H1 (cell line): ENCODE measurements around the gene KCNMA1. TPM values are rescaled to one million over a fixed set of nuclear protein-coding genes. Genes with fewer than 3 reads are reported as not detected.

ENCODE experiments used
- CTCF ChIA-PET: fragments of 300-600 bp; sonication (Branson Sonifier 250); formaldehyde crosslinking; loops from one replicate; lab custom pipeline; 2021; ENCODE audit not compliant: partially characterized antibody; lab: Charles Lee
- POLR2A ChIA-PET: fragments of 300-600 bp; sonication (Branson Sonifier 250); formaldehyde crosslinking; loops from one replicate; lab custom pipeline; 2021; ENCODE audit warnings: inconsistent platforms; ENCODE audit not compliant: partially characterized antibody; lab: Charles Lee
- DNase-seq, 2 experiments: peaks; one replicate each; pipeline versions ENCODE4 v3.0.0 to v3.0.0-alpha.2; 2010 to 2022; ENCODE audit warnings: low spot score in 2 of 2, low read depth in 1 of 2, mixed read lengths in 1 of 2
- FAIRE-seq: peaks from 2 replicates; lab custom pipeline; 2011; peaks lifted over from hg19 to GRCh38; lab: Jason Lieb, UNC
- H2AFZ ChIP-seq: 2 replicates; pipeline ENCODE4 v1.8.1; 2012; ENCODE audit warnings: low read length, inconsistent platforms
- H2AK5ac ChIP-seq: 2 replicates; pipeline ENCODE4 v1.6.1; 2013; ENCODE audit warnings: low read depth, low read length
- H2BK120ac ChIP-seq: replicated peaks from 2 replicates; pipeline ENCODE3; 2013; ENCODE audit warnings: low read depth, low read length, inconsistent platforms
- H2BK12ac ChIP-seq: 2 replicates; pipeline ENCODE4 v1.6.1; 2013; ENCODE audit warnings: low read depth, low read length
- H2BK15ac ChIP-seq: 2 replicates; pipeline ENCODE4 v1.6.1; 2013; ENCODE audit warnings: low read length
- H2BK20ac ChIP-seq: 2 replicates; pipeline ENCODE4 v1.6.1; 2013; ENCODE audit warnings: low read length
- H2BK5ac ChIP-seq: 2 replicates; pipeline ENCODE4 v1.6.1; 2013; ENCODE audit warnings: low read depth, low read length
- H3K14ac ChIP-seq: 2 replicates; pipeline ENCODE4 v1.6.1; 2013; ENCODE audit warnings: inconsistent platforms; ENCODE audit not compliant: insufficient read length
- H3K18ac ChIP-seq: 2 replicates; pipeline ENCODE4 v1.6.1; 2013; ENCODE audit warnings: low read length; ENCODE audit errors: extremely low read depth
- H3K23ac ChIP-seq: 2 replicates; pipeline ENCODE4 v1.6.1; 2013; ENCODE audit warnings: inconsistent platforms; ENCODE audit not compliant: insufficient read length
- H3K23me2 ChIP-seq: 2 replicates; pipeline ENCODE4 v1.6.1; 2013; ENCODE audit warnings: low read depth, low read length
- H3K27ac ChIP-seq: 2 replicates; pipeline ENCODE4 v1.6.1; 2011; ENCODE audit warnings: low read depth, low read length, inconsistent platforms
- H3K27me3 ChIP-seq, 4 experiments: replicated peaks in 1 of 4; 1 replicate in 1 of 4; 2 replicates in 3 of 4; pipeline versions ENCODE4 v1.6.1 to v1.8.1; 2011 to 2013; ENCODE audit warnings: low read length in 3 of 4, mild to moderate bottlenecking in 3 of 4, inconsistent platforms in 2 of 4, mixed read lengths in 2 of 4, moderate library complexity in 1 of 4; ENCODE audit not compliant: control insufficient read depth in 3 of 4, insufficient read depth in 3 of 4; ENCODE audit errors: extremely low read depth in 1 of 4
- H3K36me3 ChIP-seq, 4 experiments: 2 replicates each; pipeline versions ENCODE4 v1.6.1 to v1.8.1; 2011 to 2013; ENCODE audit warnings: mild to moderate bottlenecking in 4 of 4, low read length in 3 of 4, moderate library complexity in 2 of 4, control low read depth in 1 of 4, inconsistent platforms in 1 of 4; ENCODE audit not compliant: insufficient read depth in 4 of 4, control insufficient read depth in 2 of 4
- H3K4ac ChIP-seq: replicated peaks from 2 replicates; pipeline ENCODE3; 2013; ENCODE audit warnings: low read length, low read depth, mixed read lengths, inconsistent platforms; ENCODE audit not compliant: insufficient read length
- H3K4me1 ChIP-seq, 4 experiments: replicated peaks in 1 of 4; 1 replicate in 1 of 4; 2 replicates in 3 of 4; pipeline versions ENCODE4 v1.6.1 to v1.8.1; 2011 to 2013; ENCODE audit warnings: low read length in 3 of 4, inconsistent platforms in 2 of 4, mixed read lengths in 1 of 4; ENCODE audit not compliant: insufficient read depth in 4 of 4, control insufficient read depth in 3 of 4
- H3K4me2 ChIP-seq, 2 experiments: 2 replicates each; pipeline versions ENCODE4 v1.6.1 to v1.8.1; 2011 to 2013; ENCODE audit warnings: low read depth in 2 of 2, low read length in 2 of 2, control low read depth in 1 of 2, inconsistent platforms in 1 of 2, mild to moderate bottlenecking in 1 of 2; ENCODE audit not compliant: insufficient read depth in 1 of 2
- H3K4me3 ChIP-seq, 4 experiments: fragments of 200-600, 300-600 bp in 1 of 4; sonication (generic), shearing (Covaris generic), sonication (Bioruptor Twin) in 1 of 4; 2 replicates each; pipeline versions ENCODE4 v1.5.1 to v1.8.1; 2011 to 2016; ENCODE audit warnings: low read length in 4 of 4, low read depth in 3 of 4, control low read depth in 2 of 4, inconsistent platforms in 2 of 4, mild to moderate bottlenecking in 2 of 4, mixed read lengths in 1 of 4, moderate library complexity in 1 of 4; ENCODE audit not compliant: insufficient read depth in 2 of 4; ENCODE audit errors: extremely low read depth in 1 of 4
- H3K56ac ChIP-seq: replicated peaks from 2 replicates; pipeline ENCODE3; 2013; ENCODE audit warnings: low read depth, mild to moderate bottlenecking, mixed read lengths, low read length, inconsistent platforms; ENCODE audit not compliant: insufficient read length
- H3K79me1 ChIP-seq: 2 replicates; pipeline ENCODE4 v1.6.1; 2013; ENCODE audit warnings: low read depth, low read length, control low read depth
- H3K79me2 ChIP-seq, 2 experiments: 2 replicates each; pipeline versions ENCODE4 v1.6.1 to v1.8.1; 2012 to 2013; ENCODE audit warnings: low read length in 2 of 2, mild to moderate bottlenecking in 2 of 2, inconsistent platforms in 1 of 2; ENCODE audit not compliant: insufficient read depth in 2 of 2, control insufficient read depth in 1 of 2
- H3K9ac ChIP-seq, 4 experiments: replicated peaks in 1 of 4; 1 replicate in 1 of 4; 2 replicates in 3 of 4; pipeline versions ENCODE4 v1.6.1 to v1.8.1; 2011 to 2013; ENCODE audit warnings: low read depth in 3 of 4, low read length in 3 of 4, control low read depth in 2 of 4, mild to moderate bottlenecking in 2 of 4, moderate library complexity in 2 of 4, inconsistent platforms in 1 of 4; ENCODE audit errors: extremely low read depth in 1 of 4
- H3K9me3 ChIP-seq, 2 experiments: 2 replicates each; pipeline versions ENCODE4 v1.6.1 to v1.8.1; 2012 to 2013; ENCODE audit warnings: mild to moderate bottlenecking in 2 of 2, moderate library complexity in 2 of 2, control low read depth in 1 of 2, inconsistent platforms in 1 of 2, low read depth in 1 of 2, low read length in 1 of 2, mixed read lengths in 1 of 2; ENCODE audit not compliant: insufficient read depth in 2 of 2
- H4K20me1 ChIP-seq, 2 experiments: replicated peaks in 1 of 2; 2 replicates each; pipeline versions ENCODE3 to v1.8.1; 2011 to 2013; ENCODE audit warnings: inconsistent platforms in 2 of 2, low read length in 2 of 2, mild to moderate bottlenecking in 1 of 2; ENCODE audit not compliant: insufficient read depth in 2 of 2, control insufficient read depth in 1 of 2
- H4K5ac ChIP-seq: 2 replicates; pipeline ENCODE4 v1.6.1; 2013; ENCODE audit warnings: low read length, low read depth, mixed read lengths, inconsistent platforms; ENCODE audit not compliant: insufficient read length
- H4K8ac ChIP-seq: 2 replicates; pipeline ENCODE4 v1.8.0; 2013; ENCODE audit warnings: mild to moderate bottlenecking, moderate library complexity, low read length, inconsistent platforms; ENCODE audit not compliant: insufficient read depth; ENCODE audit errors: extremely low read depth
- H4K91ac ChIP-seq: replicated peaks from 2 replicates; pipeline ENCODE3; 2013; ENCODE audit warnings: low read length, mixed read lengths, inconsistent platforms; ENCODE audit not compliant: insufficient read length
- ATF2 ChIP-seq: IDR thresholded peaks from 2 replicates; pipeline ENCODE4 v1.6.1; 2012; ENCODE audit warnings: low read length, inconsistent platforms
- BRCA1 ChIP-seq: IDR thresholded peaks from 2 replicates; pipeline ENCODE4 v1.6.1; 2012; ENCODE audit warnings: low read depth, low read length, improper control_type of control experiment
- E2F6 ChIP-seq: IDR thresholded peaks from 2 replicates; pipeline ENCODE4 v1.6.1; 2012; ENCODE audit warnings: inconsistent platforms
- HDAC2 ChIP-seq, 2 experiments: fragments of 300-600 bp in 1 of 2; sonication (generic) in 1 of 2; IDR thresholded peaks; 2 replicates each; pipeline ENCODE4 v1.6.1; 2011 to 2012; ENCODE audit warnings: low read depth in 2 of 2, low read length in 2 of 2, mild to moderate bottlenecking in 2 of 2, moderate library complexity in 2 of 2, borderline replicate concordance in 1 of 2, inconsistent platforms in 1 of 2
- KDM1A ChIP-seq: fragments of 200-600, 300-600 bp; sonication (generic); IDR thresholded peaks from 2 replicates; pipeline ENCODE4 v1.7.1; 2016; ENCODE audit warnings: mild to moderate bottlenecking, low read length, borderline replicate concordance
- MAFK ChIP-seq: IDR thresholded peaks from 2 replicates; pipeline ENCODE4 v1.6.1; 2012; ENCODE audit warnings: low read depth, mild to moderate bottlenecking, improper control_type of control experiment, low read length
- POLR2AphosphoS5 ChIP-seq: IDR thresholded peaks from 2 replicates; pipeline ENCODE4 v1.6.1; 2011; ENCODE audit warnings: low read depth, low read length
- RNF2 ChIP-seq: fragments of 200-900, 300-1000 bp; sonication (generic); IDR thresholded peaks from 2 replicates; pipeline ENCODE4 v1.7.1; 2016; ENCODE audit warnings: borderline replicate concordance, low read depth, mild to moderate bottlenecking, antibody characterized with exemption, low read length; ENCODE audit not compliant: poor library complexity, severe bottlenecking; ENCODE audit errors: missing control alignments
- SIRT6 ChIP-seq: IDR thresholded peaks from one replicate; pipeline ENCODE4 v1.7.1; 2012; ENCODE audit warnings: low read length, inconsistent platforms
- SRF ChIP-seq: IDR thresholded peaks from 2 replicates; pipeline ENCODE4 v1.6.1; 2011; ENCODE audit warnings: mild to moderate bottlenecking, low read depth, low read length, moderate library complexity
- YY1 ChIP-seq: IDR thresholded peaks from 2 replicates; pipeline ENCODE4 v1.6.1; 2011; ENCODE audit warnings: low read depth, mild to moderate bottlenecking, low read length
- WGBS, 2 experiments: shearing (Covaris generic) in 1 of 2; methylation state at CpG; one replicate each; pipeline versions ENCODE4 v1.1.6 to v1.1.7; 2013 to 2015; ENCODE audit warnings: low lambda C conversion rate in 2 of 2, mixed read lengths in 2 of 2, inconsistent platforms in 1 of 2, low coverage in 1 of 2, missing lambda C conversion rate in 1 of 2; ENCODE audit not compliant: insufficient replicate concordance in 2 of 2, insufficient coverage in 1 of 2, insufficient read length in 1 of 2; ENCODE audit errors: extremely low coverage in 1 of 2, missing lambda C conversion rate in 1 of 2; 5-methylcytosine and 5-hydroxymethylcytosine counted together
- polyA plus RNA-seq, 7 experiments: library from polyadenylated mRNA; depleted of rRNA in 3 of 7; stranded (reverse) in 5 of 7; unstranded in 2 of 7; fragments of >200 nt in 5 of 7; fragments of 200-250 nt in 2 of 7; gene quantifications; 1 replicate in 5 of 7; 2 replicates in 1 of 7; 4 replicates in 1 of 7; pipeline versions ENCODE4 v1.2.1 to v1.2.3, GENCODE V29; 2011 to 2013; ENCODE audit warnings: missing spikeins in 2 of 7, mixed read lengths in 2 of 7
- total RNA-seq: library from RNA; stranded (reverse); fragmentation: NEBNext Ultra II Directional; extraction: Animal tissue kit (Norgen Biotek cat#: 25700); gene quantifications from 2 replicates; pipeline ENCODE4 v1.2.1, GENCODE V29; 2021

Gene KCNMA1
- total and polyA plus RNA-seq, 2 of the 8 experiments (the other 6 are each of a cell fraction or from before 2014, with no cell fraction given): 10.2 to 11.1 TPM

GRCh38 chr10:76839276-76839675 is 798.3 kb downstream of the KCNMA1 start:
- Histone ChIP-seq H3K23me2 (no peaks in the 10 kb centered on the region; the same call in 1 of the 2 replicates), H3K4me3 (no peak overlapping the region), H3K56ac (no peak overlapping the region), H4K91ac (no peak overlapping the region), H3K4me2 (no peak overlapping the region), H3K18ac (no peak overlapping the region), H3K4me1 (no peaks in the 10 kb centered on the region), H3K27ac (no peak overlapping the region), H3K27me3 (no peaks in the 10 kb centered on the region), H2AK5ac (no peak overlapping the region), H3K79me1 (no peaks in the 10 kb centered on the region), H3K4ac (no peak overlapping the region), H4K20me1 (no peaks in the 10 kb centered on the region), H2BK120ac (no peak overlapping the region), H3K14ac (no peak overlapping the region), H2BK20ac (no peak overlapping the region), H2BK12ac (no peak overlapping the region), H2AFZ (no peak overlapping the region), H4K8ac (no peak overlapping the region), H3K9ac (no peak overlapping the region), H3K23ac (no peak overlapping the region), H3K36me3 (no peaks in the 10 kb centered on the region), H2BK15ac (no peak overlapping the region), H3K79me2 (no peaks in the 10 kb centered on the region), H4K5ac (no peak overlapping the region), H3K9me3 (peaks cover 0 to 3% of the 10 kb centered on the region in 2 experiments; a peak in 1 of 4 replicates), H2BK5ac (no peak overlapping the region)
- no peak for FAIRE-seq
- CTCF ChIA-PET: interaction anchor here (1.1 to 1.4 kb wide), 2 partner anchors 13 to 166 kb away, joined by 3 read pairs; no protein-coding TSS in a partner anchor
- 92% methylated on average over 3 of the region's 3 CpGs; no CpG with 5 or more reads in 1 of the 2 experiments for WGBS, 2 experiments
- DNase-seq: no peak
- POLR2A ChIA-PET: interaction anchor here (0.6 kb wide), 1 partner anchor 414 kb away, joined by 3 read pairs; no protein-coding TSS in a partner anchor
- TF ChIP-seq BRCA1 (no peak), RNF2 (no peak), POLR2AphosphoS5 (no peak), MAFK (no peak), E2F6 (no peak), SRF (no peak), ATF2 (no peak), SIRT6 (no peak), KDM1A (no peak), HDAC2 (IDR thresholded peaks at IDR 0.05; ENCODE audit: borderline replicate concordance in 1 of 2, low read depth in 2 of 2, low read length in 2 of 2) (no peak), YY1 (no peak)
